SKM-1 (cell line): ENCODE measurements around the gene PLEKHH1.

ENCODE experiments used
- DNase-seq: peaks from one replicate; lab custom pipeline; 2025; ENCODE audit not compliant: unreplicated experiment; lab: John Stamatoyannopoulos, UW

The PLEKHH1 gene

GRCh38 chr14:67562025-67562775 lies 29.1 kb downstream of the PLEKHH1 start:
- DNase-seq: no peak

- no peak for DNase-seq
Observed at GRCh38 chr14:67562776-67563150, 29.7 kb downstream of the PLEKHH1 start.

DNA sequence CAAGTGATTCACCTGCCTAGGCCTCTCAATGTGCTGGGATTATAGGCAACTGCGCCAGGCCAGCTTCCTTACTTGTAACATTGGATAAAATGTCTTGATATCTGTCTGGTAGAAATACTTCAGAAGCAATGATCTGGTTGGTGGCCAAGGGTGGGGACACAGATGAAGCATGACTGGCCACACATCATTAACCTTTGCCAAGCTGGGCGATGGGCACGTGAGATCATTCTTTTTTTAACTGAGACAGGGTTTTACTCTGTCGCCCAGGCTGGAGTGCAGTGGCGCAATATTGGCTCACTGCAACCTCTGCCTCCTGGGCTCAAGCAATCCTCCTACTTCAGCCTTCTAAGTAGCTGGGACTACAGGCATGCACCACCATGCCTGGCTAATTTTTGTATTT lies 31.1 kb downstream of the PLEKHH1 start:
- DNase-seq: no peak

DNA sequence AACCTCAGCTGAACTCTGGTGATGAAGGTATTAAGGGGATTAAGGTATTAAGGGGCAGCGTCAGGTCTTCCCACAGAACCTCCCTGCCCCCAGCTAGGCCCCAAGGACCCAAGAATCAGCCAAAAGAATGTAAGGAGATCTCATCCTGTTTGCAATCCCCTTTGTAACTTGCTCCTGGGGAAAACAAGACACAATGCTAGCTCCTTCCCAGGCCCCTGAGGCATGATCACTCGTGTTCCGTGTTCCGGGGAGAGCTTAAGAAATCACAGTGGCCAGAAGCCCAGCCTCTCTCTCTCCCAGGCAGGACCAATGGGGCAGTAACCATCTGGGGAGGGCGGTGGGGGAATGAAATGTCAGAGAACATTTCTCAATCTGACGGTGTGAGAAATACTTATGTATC lies 33.8 kb downstream of the PLEKHH1 start:
- no peak for DNase-seq

GRCh38 chr14:67567654-67568053 lies 34.6 kb downstream of the PLEKHH1 start:
- no peak for DNase-seq

- DNase-seq: no peak
Observed at GRCh38 chr14:67569011-67569650, 36.0 kb downstream of the PLEKHH1 start.

GRCh38 chr14:67569651-67570290 lies 36.7 kb downstream of the PLEKHH1 start:
- no peak for DNase-seq

- no peak for DNase-seq
Observed at GRCh38 chr14:67570453-67570852, 37.4 kb downstream of the PLEKHH1 start.

GRCh38 chr14:67571275-67571990 lies 38.3 kb downstream of the PLEKHH1 start:
- DNase-seq: no peak

- no peak for DNase-seq
Observed at GRCh38 chr14:67571991-67572323, 38.9 kb downstream of the PLEKHH1 start.

- DNase-seq: no peak
Observed at GRCh38 chr14:67572608-67573007, 39.5 kb downstream of the PLEKHH1 start.

- no peak for DNase-seq
Observed at GRCh38 chr14:67573228-67574010, 40.3 kb downstream of the PLEKHH1 start.

GRCh38 chr14:67574156-67574555 lies 41.1 kb downstream of the PLEKHH1 start:
- no peak for DNase-seq

- DNase-seq: no peak
Observed at GRCh38 chr14:67574806-67575205, 41.7 kb downstream of the PLEKHH1 start.

DNA sequence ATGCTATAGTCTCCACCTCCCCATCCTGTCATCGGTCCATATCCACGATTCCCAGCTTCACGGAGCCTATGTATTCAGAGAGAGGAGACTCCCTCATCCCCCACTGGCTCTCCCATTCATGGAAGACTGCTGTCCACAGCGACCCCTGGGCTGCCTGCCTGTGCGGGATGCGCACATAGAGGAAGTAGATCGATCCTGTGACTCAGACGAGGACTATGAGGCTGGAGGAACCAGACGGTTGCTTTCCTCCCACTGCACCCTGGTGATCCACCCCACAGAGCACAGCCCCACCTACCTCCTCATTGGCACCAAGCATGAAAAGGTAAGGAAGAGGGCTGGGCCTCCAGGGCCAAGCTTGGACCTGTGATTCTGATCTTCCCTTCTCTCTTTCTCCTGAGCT lies 42.6 kb downstream of the PLEKHH1 start:
- no peak for DNase-seq

GRCh38 chr14:67576216-67576955 lies 43.3 kb downstream of the PLEKHH1 start:
- DNase-seq: no peak

DNA sequence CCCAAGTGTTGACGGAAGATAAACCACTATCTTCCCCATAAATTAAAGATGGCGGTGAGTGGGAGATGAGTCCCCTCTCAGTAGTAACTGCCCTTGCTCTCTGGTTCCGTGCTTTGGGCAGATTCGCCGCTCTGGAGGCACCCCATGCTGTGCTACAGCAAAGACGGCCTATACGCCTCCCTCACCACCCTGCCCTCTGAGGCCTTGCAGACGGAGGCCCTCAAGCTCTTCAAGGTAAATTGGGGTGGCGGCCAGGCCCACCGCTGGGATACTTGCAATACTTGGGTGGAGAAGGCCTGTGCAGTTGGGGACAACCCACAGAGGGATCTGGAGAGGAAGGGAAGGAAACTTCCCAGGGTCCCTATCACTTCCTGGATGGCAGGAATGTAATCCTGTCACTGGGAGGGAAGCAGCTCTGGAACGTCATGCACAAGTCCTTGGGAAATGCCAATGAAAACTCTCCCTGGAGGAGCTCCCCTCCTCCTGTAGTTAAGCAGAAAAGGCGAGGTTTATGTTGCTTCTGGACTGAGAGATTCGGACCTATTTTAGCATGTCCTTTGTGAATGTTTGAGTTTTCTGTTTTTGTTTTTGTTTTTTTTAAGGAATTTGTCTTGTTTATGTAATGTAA lies 44.2 kb downstream of the PLEKHH1 start:
- DNase-seq: no peak

GRCh38 chr14:67577909-67578749 lies 45.0 kb downstream of the PLEKHH1 start:
- DNase-seq: no peak

DNA sequence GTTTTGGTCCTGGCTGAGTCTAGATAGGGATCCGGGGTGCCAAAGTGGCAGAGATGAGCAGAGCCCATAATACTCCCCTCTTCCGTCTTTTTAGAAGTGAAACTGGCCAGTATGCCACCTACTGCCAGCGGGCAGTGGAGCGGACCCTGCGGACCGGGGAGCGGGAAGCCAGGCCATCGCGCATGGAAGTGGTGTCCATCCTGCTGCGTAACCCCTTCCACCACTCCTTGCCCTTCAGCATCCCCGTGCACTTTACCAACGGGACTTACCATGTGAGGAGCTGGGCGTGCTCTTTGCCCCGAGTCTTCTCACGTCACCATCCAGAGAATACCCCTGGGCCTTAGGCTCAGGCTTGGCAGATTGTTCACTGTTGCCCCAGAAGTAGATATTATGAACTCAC lies 46.0 kb downstream of the PLEKHH1 start:
- no peak for DNase-seq
